Measurements from ENCODE around the gene KRT17.
"Not testable (repeated sequence)": the region's sequence is repeated elsewhere in the genome, so short reads cannot be mapped to it uniquely, and the experiment has no call there.

Gene KRT17

DNA sequence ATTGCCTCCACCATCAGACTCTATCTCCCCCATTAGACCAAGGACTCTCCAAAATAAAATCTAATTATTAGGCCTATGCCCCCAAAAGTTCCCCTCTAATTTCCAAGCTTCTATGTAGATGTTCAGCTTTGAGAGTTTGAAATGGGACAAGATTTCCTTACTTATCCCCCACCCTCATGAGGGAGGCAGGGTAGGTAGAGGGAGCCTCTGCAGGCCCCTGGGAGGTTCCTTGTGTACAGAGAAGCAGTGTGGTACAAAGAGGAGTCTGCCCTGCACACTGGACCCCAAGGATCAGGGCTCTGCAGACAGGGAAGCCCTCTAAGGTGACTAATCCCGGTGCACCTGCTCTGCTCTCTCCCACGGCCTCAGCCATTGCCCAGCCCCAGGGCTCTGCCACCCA is 2.5 kb downstream of the KRT17 start:
- Histone ChIP-seq H3K36me3 (no peaks in the 10 kb centered on the region), H3K4me1 (peaks cover 0 to 32% (median 11%) of the 10 kb centered on the region in 4 donors), H3K27me3 (peaks cover 0 to 8% of the 10 kb centered on the region in 2 donors), H3K27ac (no peak overlapping the region), H3K9me3 (no peaks in the 10 kb centered on the region), H3K4me3 (no peak overlapping the region)
- intact Hi-C loops (cut with DNase I; ENCODE audit: low total_unique reads), result no loop called here
- no peak for DNase-seq
- TF ChIP-seq CTCF (IDR thresholded peaks at IDR 0.05), result no peak

- H3K9me3 ChIP-seq; H3K36me3 ChIP-seq; H3K4me3 ChIP-seq; H3K27me3 ChIP-seq; intact Hi-C loops (cut with DNase I; ENCODE audit: low total_unique reads): not testable (repeated sequence)
- H3K27ac ChIP-seq, result peak overlapping the region in 1 of 2 donors; percentile 25
- H3K4me1 ChIP-seq, result peaks cover 0 to 32% (median 11%) of the 10 kb centered on the region in 4 donors
- DNase-seq, result peak in 1 of 2 donors; percentile 56
Observed at GRCh38 chr17:41621435-41621817, 2.9 kb downstream of the KRT17 start.

DNA sequence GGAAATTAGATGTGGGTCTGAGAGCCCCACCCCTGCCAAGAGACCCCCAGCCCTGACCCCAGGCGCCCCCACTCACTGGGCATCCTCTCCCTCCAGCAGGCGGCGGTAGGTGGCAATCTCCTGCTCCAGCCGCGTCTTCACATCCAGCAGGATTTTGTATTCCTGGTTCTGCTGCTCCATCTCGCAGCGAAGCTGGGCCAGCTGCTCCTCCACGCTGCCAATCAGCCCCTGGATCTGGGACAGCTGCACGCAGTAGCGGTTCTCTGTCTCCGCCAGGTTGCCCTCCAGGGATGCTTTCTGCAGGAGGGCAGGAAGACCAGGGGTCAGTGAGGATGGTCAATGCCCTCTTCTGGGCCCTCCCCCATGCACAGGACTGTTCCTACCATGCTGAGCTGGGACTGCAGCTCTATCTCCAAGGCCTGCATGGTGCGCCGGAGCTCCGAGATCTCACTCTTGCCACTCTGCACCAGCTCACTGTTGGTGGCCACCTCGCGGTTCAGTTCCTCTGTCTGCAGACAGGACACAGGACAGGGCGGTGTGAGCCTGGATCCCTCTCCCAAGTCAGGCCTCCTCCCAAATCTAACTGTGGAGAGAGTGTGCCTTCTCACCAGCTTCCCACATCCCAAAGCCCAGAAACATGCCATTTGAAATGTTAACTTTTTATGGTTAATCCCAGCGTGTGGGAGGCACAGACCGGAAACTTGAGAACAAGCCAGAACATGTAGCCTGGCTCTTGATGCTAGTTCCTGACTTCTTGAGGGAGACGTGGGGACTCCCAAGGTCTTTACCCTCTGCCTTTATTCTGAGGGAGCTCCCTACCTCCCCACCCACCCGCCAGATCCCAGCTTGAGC is 3.6 kb downstream of the KRT17 start:
- Histone ChIP-seq H3K36me3 (no peaks in the 10 kb centered on the region), H3K4me3 (no peak overlapping the region), H3K9me3 (no peaks in the 10 kb centered on the region), H3K4me1 (peaks cover 0 to 28% (median 10%) of the 10 kb centered on the region in 4 donors), H3K27ac (peak overlapping the region in 1 of 2 donors; percentile 25), H3K27me3 (peaks cover 0 to 9% of the 10 kb centered on the region in 2 donors)
- intact Hi-C loops (cut with DNase I; ENCODE audit: low total_unique reads), result no loop called here
- no peak for DNase-seq
- TF ChIP-seq CTCF (IDR thresholded peaks at IDR 0.05), result no peak

GRCh38 chr17:41619927-41620582 is 4.3 kb downstream of the KRT17 start:
- Histone ChIP-seq H3K27me3 (peaks cover 0 to 15% of the 10 kb centered on the region in 2 donors), H3K4me1 (peaks cover 0 to 21% (median 7%) of the 10 kb centered on the region in 4 donors)
- H3K9me3 ChIP-seq; H3K36me3 ChIP-seq; DNase-seq; H3K27ac ChIP-seq; H3K4me3 ChIP-seq; intact Hi-C loops (cut with DNase I; ENCODE audit: low total_unique reads): not testable (repeated sequence)

DNA sequence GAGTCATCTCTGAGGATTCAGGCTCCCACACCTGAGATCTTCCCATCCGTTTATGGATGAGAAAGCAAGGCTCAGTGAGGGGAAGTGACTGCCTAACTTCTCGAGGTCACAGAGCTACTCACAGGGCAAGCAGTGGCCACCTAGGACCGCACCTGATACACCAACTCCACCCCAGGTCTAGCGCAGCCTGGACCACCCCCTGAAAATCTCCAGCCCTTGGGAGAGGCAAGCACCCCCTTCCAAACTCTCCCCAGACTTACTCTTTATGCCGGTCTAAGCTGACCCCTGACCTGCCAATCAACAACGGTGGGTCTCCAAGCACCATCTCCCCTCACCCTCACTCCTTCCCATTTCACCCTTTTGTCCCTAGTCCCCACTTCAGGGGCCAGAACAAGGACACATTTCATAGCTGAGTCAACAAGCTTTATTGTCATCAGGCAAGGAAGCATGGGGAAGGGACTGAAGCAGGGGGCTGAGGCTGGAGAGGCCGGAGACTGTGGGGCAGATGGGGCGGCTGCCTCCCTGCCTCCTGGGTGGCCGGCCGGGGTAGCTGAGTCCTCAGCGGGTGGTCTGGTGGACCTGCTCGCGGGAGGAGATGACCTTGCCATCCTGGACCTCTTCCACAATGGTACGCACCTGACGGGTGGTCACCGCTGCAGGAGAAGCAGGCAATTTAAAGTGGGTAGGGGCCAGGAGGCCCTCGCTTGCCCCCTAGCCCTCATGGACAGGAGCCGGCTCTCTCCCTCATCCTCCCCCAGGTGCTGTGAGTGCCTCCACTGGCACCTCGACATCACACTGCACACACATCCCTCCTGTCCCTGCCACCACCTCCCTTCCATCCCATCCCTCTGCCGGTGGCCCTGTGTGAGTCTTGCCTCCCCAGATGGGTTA is 5.1 kb downstream of the KRT17 start:
- intact Hi-C loops (cut with DNase I; ENCODE audit: low total_unique reads), result no loop called here
- H3K4me1 ChIP-seq, result peaks cover 0 to 13% (median 6%) of the 10 kb centered on the region in 4 donors
- H3K36me3 ChIP-seq, result no peaks in the 10 kb centered on the region
- no peak overlapping the region for H3K27ac ChIP-seq
- DNase-seq, result no peak
- H3K9me3 ChIP-seq, result no peaks in the 10 kb centered on the region
- no peak for TF ChIP-seq CTCF (IDR thresholded peaks at IDR 0.05)
- H3K27me3 ChIP-seq, result peaks cover 0 to 17% of the 10 kb centered on the region in 2 donors
- no peak overlapping the region for H3K4me3 ChIP-seq

GRCh38 chr17:41618341-41619035 is 5.9 kb downstream of the KRT17 start:
- intact Hi-C loops (cut with DNase I; ENCODE audit: low total_unique reads), result no loop called here
- Histone ChIP-seq H3K4me3 (no peak overlapping the region), H3K4me1 (peaks cover 0 to 11% (median 6%) of the 10 kb centered on the region in 4 donors), H3K36me3 (no peaks in the 10 kb centered on the region), H3K27me3 (peaks cover 0 to 25% of the 10 kb centered on the region in 2 donors), H3K27ac (no peak overlapping the region), H3K9me3 (no peaks in the 10 kb centered on the region)
- TF ChIP-seq CTCF (IDR thresholded peaks at IDR 0.05), result no peak
- DNase-seq, result no peak
